ENCODE results near the gene FOCAD. TPM values are rescaled to one million over a fixed set of nuclear protein-coding genes. Genes with fewer than 3 reads are reported as not detected.

The FOCAD gene
- total and polyA plus RNA-seq, 2 donors (not counting 1 experiment from before 2014, with no cell fraction given): 40.3 to 145 TPM

GRCh38 chr9:20636888-20637440 is 47.1 kb upstream of the FOCAD start:
- Histone ChIP-seq H2AFZ (ENCODE audit: low read length) (no peak overlapping the region), H3K27ac (ENCODE audit: insufficient read depth, low read length) (no peak overlapping the region), H3K9me3 (ENCODE audit: control insufficient read depth, insufficient read depth, low read depth, low read length) (no peaks in the 10 kb centered on the region), H3K79me2 (ENCODE audit: control insufficient read depth, insufficient read depth, low read length) (no peaks in the 10 kb centered on the region), H4K20me1 (ENCODE audit: control insufficient read depth, extremely low read depth, insufficient read depth, low read length) (no peaks in the 10 kb centered on the region), H3K36me3 (ENCODE audit: control insufficient read depth, insufficient read depth, low read length) (no peaks in the 10 kb centered on the region), H3K4me3 (replicated peaks in 1 of 4; ENCODE audit: control extremely low read depth in 1 of 4, insufficient read depth in 1 of 4, low read depth in 3 of 4, low read length in 4 of 4) (no peak overlapping the region), H3K27me3 (ENCODE audit: control insufficient read depth, insufficient read depth, low read length) (no peaks in the 10 kb centered on the region), H3K9ac (ENCODE audit: insufficient read depth, low read length) (no peak overlapping the region), H3K4me2 (ENCODE audit: extremely low read depth, insufficient read depth, low read length) (no peak overlapping the region), H3K4me1 (ENCODE audit: control insufficient read depth, extremely low read depth, insufficient read depth, low read length) (no peaks in the 10 kb centered on the region)
- TF ChIP-seq, protein P1, sequence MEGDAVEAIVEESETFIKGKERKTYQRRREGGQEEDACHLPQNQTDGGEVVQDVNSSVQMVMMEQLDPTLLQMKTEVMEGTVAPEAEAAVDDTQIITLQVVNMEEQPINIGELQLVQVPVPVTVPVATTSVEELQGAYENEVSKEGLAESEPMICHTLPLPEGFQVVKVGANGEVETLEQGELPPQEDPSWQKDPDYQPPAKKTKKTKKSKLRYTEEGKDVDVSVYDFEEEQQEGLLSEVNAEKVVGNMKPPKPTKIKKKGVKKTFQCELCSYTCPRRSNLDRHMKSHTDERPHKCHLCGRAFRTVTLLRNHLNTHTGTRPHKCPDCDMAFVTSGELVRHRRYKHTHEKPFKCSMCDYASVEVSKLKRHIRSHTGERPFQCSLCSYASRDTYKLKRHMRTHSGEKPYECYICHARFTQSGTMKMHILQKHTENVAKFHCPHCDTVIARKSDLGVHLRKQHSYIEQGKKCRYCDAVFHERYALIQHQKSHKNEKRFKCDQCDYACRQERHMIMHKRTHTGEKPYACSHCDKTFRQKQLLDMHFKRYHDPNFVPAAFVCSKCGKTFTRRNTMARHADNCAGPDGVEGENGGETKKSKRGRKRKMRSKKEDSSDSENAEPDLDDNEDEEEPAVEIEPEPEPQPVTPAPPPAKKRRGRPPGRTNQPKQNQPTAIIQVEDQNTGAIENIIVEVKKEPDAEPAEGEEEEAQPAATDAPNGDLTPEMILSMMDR (conservative IDR thresholded peaks at IDR 0.05 in 1 of 2, IDR thresholded peaks at IDR 0.05 in 1 of 2; ENCODE audit: low read depth in 1 of 2, low read length in 2 of 2): no peak
- TF ChIP-seq EZH2 (IDR thresholded peaks at IDR 0.05; ENCODE audit: low read length, missing control alignments): no peak
- DNase-seq (ENCODE audit: low read depth in 2 of 2): peak; percentile 36 to 38

DNA sequence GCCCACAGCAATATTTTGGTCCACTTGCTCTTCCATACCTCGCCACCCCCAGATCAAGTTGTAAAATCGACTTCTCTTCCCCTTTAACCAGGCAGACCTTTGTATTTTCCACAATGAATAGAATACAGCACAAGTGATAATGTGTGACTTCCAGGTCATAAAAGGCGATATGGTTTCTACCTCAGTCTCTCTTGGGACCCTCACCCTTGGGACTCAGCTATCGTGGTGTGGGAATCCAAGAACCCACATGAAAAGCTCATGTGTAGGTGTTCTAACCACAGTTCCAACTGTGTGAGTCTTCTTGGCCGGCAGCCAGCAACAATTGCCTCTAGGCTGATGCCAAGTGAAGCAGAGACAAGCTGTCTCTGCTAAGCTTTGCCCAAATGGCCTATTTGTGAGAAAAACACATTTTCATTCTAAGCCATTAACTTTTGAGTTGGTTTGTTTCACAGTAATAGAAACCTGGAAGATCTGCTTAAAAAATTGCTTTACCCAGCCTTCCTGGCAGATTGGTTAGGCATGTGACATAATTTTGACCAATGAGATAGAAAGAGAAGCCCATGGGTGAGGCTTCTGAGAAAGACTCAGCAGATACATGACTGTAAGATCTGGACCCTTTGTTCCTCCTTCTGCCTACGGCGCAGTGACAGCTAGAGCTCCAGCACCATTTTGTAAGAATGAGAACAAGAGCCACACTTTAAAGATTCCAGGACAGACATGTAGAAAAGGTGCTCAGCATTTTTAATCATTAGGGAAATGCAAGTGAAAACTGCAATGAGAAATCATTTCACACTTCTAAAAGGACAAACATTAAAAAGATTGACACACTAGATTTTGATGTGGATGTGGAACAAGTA is 43.5 kb upstream of the FOCAD start:
- Histone ChIP-seq H3K4me1 (ENCODE audit: control insufficient read depth, extremely low read depth, insufficient read depth, low read length) (no peaks in the 10 kb centered on the region), H3K27ac (ENCODE audit: insufficient read depth, low read length) (no peak overlapping the region), H3K36me3 (ENCODE audit: control insufficient read depth, insufficient read depth, low read length) (no peaks in the 10 kb centered on the region), H3K4me3 (replicated peaks in 1 of 4; ENCODE audit: control extremely low read depth in 1 of 4, insufficient read depth in 1 of 4, low read depth in 3 of 4, low read length in 4 of 4) (no peak overlapping the region), H3K27me3 (ENCODE audit: control insufficient read depth, insufficient read depth, low read length) (no peaks in the 10 kb centered on the region), H3K9ac (ENCODE audit: insufficient read depth, low read length) (no peak overlapping the region), H3K4me2 (ENCODE audit: extremely low read depth, insufficient read depth, low read length) (no peak overlapping the region), H3K79me2 (ENCODE audit: control insufficient read depth, insufficient read depth, low read length) (no peaks in the 10 kb centered on the region), H2AFZ (ENCODE audit: low read length) (no peak overlapping the region), H3K9me3 (ENCODE audit: control insufficient read depth, insufficient read depth, low read depth, low read length) (no peaks in the 10 kb centered on the region), H4K20me1 (ENCODE audit: control insufficient read depth, extremely low read depth, insufficient read depth, low read length) (no peaks in the 10 kb centered on the region)
- TF ChIP-seq, protein P1 (conservative IDR thresholded peaks at IDR 0.05 in 1 of 2, IDR thresholded peaks at IDR 0.05 in 1 of 2; ENCODE audit: low read depth in 1 of 2, low read length in 2 of 2): no peak
- no peak for TF ChIP-seq EZH2 (IDR thresholded peaks at IDR 0.05; ENCODE audit: low read length, missing control alignments)
- DNase-seq (ENCODE audit: low read depth in 2 of 2): peak in 1 of 2 donors; percentile 62

- TF ChIP-seq, protein P1 (conservative IDR thresholded peaks at IDR 0.05 in 1 of 2, IDR thresholded peaks at IDR 0.05 in 1 of 2; ENCODE audit: low read depth in 1 of 2, low read length in 2 of 2): no peak
- no peak for TF ChIP-seq EZH2 (IDR thresholded peaks at IDR 0.05; ENCODE audit: low read length, missing control alignments)
Measured at GRCh38 chr9:20642045-20642444, 42.0 kb upstream of the FOCAD start.

More at GRCh38 chr9:20642045-20642444, 42.0 kb upstream of the FOCAD start:
- Histone ChIP-seq H2AFZ (ENCODE audit: low read length) (no peak overlapping the region), H4K20me1 (ENCODE audit: control insufficient read depth, extremely low read depth, insufficient read depth, low read length) (no peaks in the 10 kb centered on the region), H3K9me3 (ENCODE audit: control insufficient read depth, insufficient read depth, low read depth, low read length) (no peaks in the 10 kb centered on the region), H3K27me3 (ENCODE audit: control insufficient read depth, insufficient read depth, low read length) (no peaks in the 10 kb centered on the region), H3K4me2 (ENCODE audit: extremely low read depth, insufficient read depth, low read length) (no peak overlapping the region), H3K9ac (ENCODE audit: insufficient read depth, low read length) (no peak overlapping the region), H3K27ac (ENCODE audit: insufficient read depth, low read length) (no peak overlapping the region), H3K4me3 (replicated peaks in 1 of 4; ENCODE audit: control extremely low read depth in 1 of 4, insufficient read depth in 1 of 4, low read depth in 3 of 4, low read length in 4 of 4) (no peak overlapping the region), H3K79me2 (ENCODE audit: control insufficient read depth, insufficient read depth, low read length) (no peaks in the 10 kb centered on the region), H3K4me1 (ENCODE audit: control insufficient read depth, extremely low read depth, insufficient read depth, low read length) (no peaks in the 10 kb centered on the region), H3K36me3 (ENCODE audit: control insufficient read depth, insufficient read depth, low read length) (no peaks in the 10 kb centered on the region)
- no peak for DNase-seq (ENCODE audit: low read depth in 2 of 2)

Measured in fibroblast of lung (primary cell).